PC-9 (cell line): ENCODE results near the gene ADAMTS12.

Experiments used
- EZH2 ChIP-seq: fragments of 200-600 bp; sonication (generic); IDR thresholded peaks from 2 replicates; pipeline ENCODE4 v1.8.0; 2017; ENCODE audit warnings: antibody characterized with exemption, low read depth
- TF ChIP-seq, protein P1 (sequence below): fragments of 200-600 bp; sonication (generic); conservative IDR thresholded peaks from 2 replicates; pipeline ENCODE4 v1.6.1; 2017; ENCODE audit warnings: mixed run types, antibody characterized with exemption, mild to moderate bottlenecking, moderate library complexity

GRCh38 chr5:33579152-33579551 lies 312.6 kb downstream of the ADAMTS12 start:
- TF ChIP-seq, protein P1, sequence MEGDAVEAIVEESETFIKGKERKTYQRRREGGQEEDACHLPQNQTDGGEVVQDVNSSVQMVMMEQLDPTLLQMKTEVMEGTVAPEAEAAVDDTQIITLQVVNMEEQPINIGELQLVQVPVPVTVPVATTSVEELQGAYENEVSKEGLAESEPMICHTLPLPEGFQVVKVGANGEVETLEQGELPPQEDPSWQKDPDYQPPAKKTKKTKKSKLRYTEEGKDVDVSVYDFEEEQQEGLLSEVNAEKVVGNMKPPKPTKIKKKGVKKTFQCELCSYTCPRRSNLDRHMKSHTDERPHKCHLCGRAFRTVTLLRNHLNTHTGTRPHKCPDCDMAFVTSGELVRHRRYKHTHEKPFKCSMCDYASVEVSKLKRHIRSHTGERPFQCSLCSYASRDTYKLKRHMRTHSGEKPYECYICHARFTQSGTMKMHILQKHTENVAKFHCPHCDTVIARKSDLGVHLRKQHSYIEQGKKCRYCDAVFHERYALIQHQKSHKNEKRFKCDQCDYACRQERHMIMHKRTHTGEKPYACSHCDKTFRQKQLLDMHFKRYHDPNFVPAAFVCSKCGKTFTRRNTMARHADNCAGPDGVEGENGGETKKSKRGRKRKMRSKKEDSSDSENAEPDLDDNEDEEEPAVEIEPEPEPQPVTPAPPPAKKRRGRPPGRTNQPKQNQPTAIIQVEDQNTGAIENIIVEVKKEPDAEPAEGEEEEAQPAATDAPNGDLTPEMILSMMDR, result no peak
- TF ChIP-seq EZH2, result no peak
